ENCODE measurements around the gene SPRY1.

The SPRY1 gene

GRCh38 chr4:123396307-123397143, at the start of gene SPRY1:
Gene SPRY1, plus strand, starts transcription at chr4:123396795. Its CDS starts 4,797 bp downstream, at chr4:123401592.
- peak in 1 of 2 experiments; percentile 65 for DNase-seq (ENCODE audit: low read depth in 2 of 2)

- DNase-seq (ENCODE audit: low read depth in 2 of 2), result no peak
These were observed 49.6 kb upstream of the SPRY1 start for GRCh38 chr4:123346951-123347350.

- DNase-seq (ENCODE audit: low read depth in 2 of 2), result no peak
These were observed 47.6 kb upstream of the SPRY1 start for GRCh38 chr4:123348946-123349345.

GRCh38 chr4:123349421-123350190, 47.0 kb upstream of the SPRY1 start:
- DNase-seq (ENCODE audit: low read depth in 2 of 2), result no peak

GRCh38 chr4:123350191-123350544, 46.4 kb upstream of the SPRY1 start:
- no peak for DNase-seq (ENCODE audit: low read depth in 2 of 2)

GRCh38 chr4:123350726-123351125, 45.9 kb upstream of the SPRY1 start:
- DNase-seq (ENCODE audit: low read depth in 2 of 2), result no peak

- no peak for DNase-seq (ENCODE audit: low read depth in 2 of 2)
These were observed 44.9 kb upstream of the SPRY1 start for GRCh38 chr4:123351713-123352112.

- DNase-seq (ENCODE audit: low read depth in 2 of 2), result peak in 1 of 2 experiments; percentile 6
These were observed 44.2 kb upstream of the SPRY1 start for GRCh38 chr4:123352240-123352945.

GRCh38 chr4:123352966-123353365, 43.6 kb upstream of the SPRY1 start:
- DNase-seq (ENCODE audit: low read depth in 2 of 2), result no peak

GRCh38 chr4:123353656-123354055, 42.9 kb upstream of the SPRY1 start:
- DNase-seq (ENCODE audit: low read depth in 2 of 2), result no peak

GRCh38 chr4:123354701-123355100, 41.9 kb upstream of the SPRY1 start:
- DNase-seq (ENCODE audit: low read depth in 2 of 2), result no peak

GRCh38 chr4:123356921-123357320, 39.7 kb upstream of the SPRY1 start:
- no peak for DNase-seq (ENCODE audit: low read depth in 2 of 2)

GRCh38 chr4:123359449-123360315, 36.9 kb upstream of the SPRY1 start:
- DNase-seq (ENCODE audit: low read depth in 2 of 2), result no peak

GRCh38 chr4:123361195-123361861, 35.3 kb upstream of the SPRY1 start:
- peak; percentile 77 to 82 for DNase-seq (ENCODE audit: low read depth in 2 of 2)

GRCh38 chr4:123362103-123362502, 34.5 kb upstream of the SPRY1 start:
- DNase-seq (ENCODE audit: low read depth in 2 of 2), result no peak

- DNase-seq (ENCODE audit: low read depth in 2 of 2), result no peak
These were observed 32.9 kb upstream of the SPRY1 start for GRCh38 chr4:123363729-123364128.

GRCh38 chr4:123364906-123365305, 31.7 kb upstream of the SPRY1 start:
- no peak for DNase-seq (ENCODE audit: low read depth in 2 of 2)

GRCh38 chr4:123365412-123365811, 31.2 kb upstream of the SPRY1 start:
- no peak for DNase-seq (ENCODE audit: low read depth in 2 of 2)

- DNase-seq (ENCODE audit: low read depth in 2 of 2), result no peak
These were observed 30.3 kb upstream of the SPRY1 start for GRCh38 chr4:123366144-123366748.

GRCh38 chr4:123378794-123379193, 17.8 kb upstream of the SPRY1 start:
- DNase-seq (ENCODE audit: low read depth in 2 of 2), result no peak
